C4-2B (cell line): Measurements from ENCODE around the gene KATNAL1.

Experiments used
- ZFX ChIP-seq: fragments of 450-650 bp; IDR thresholded peaks from 2 replicates; pipeline ENCODE4 v1.6.1; 2017
- TF ChIP-seq, protein P1 (sequence below): fragments of 450-650 bp; conservative IDR thresholded peaks from 2 replicates; pipeline ENCODE4 v1.5.1; 2017; ENCODE audit warnings: mild to moderate bottlenecking

DNA sequence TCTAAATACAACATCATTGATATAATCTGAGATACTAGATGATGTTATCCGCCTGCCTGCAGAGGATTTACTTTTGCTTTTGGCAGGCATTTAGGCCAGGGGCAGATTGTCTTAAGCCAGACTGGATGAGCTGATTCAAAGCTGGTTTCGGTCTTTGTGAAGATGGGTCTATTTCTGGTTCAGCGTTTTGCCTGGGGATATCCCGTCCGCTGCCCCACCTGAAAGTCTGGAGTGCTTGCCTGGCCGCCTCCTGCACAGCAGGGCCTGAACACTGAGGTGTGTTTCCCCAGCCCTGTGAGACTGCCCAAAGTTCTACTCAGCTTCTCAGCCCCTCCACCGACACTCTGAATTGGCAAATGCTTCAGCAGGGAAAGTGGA is 149.7 kb downstream of the KATNAL1 start:
- TF ChIP-seq, protein P1, sequence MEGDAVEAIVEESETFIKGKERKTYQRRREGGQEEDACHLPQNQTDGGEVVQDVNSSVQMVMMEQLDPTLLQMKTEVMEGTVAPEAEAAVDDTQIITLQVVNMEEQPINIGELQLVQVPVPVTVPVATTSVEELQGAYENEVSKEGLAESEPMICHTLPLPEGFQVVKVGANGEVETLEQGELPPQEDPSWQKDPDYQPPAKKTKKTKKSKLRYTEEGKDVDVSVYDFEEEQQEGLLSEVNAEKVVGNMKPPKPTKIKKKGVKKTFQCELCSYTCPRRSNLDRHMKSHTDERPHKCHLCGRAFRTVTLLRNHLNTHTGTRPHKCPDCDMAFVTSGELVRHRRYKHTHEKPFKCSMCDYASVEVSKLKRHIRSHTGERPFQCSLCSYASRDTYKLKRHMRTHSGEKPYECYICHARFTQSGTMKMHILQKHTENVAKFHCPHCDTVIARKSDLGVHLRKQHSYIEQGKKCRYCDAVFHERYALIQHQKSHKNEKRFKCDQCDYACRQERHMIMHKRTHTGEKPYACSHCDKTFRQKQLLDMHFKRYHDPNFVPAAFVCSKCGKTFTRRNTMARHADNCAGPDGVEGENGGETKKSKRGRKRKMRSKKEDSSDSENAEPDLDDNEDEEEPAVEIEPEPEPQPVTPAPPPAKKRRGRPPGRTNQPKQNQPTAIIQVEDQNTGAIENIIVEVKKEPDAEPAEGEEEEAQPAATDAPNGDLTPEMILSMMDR: no peak
- TF ChIP-seq ZFX: no peak
